Osteocyte (in vitro differentiated cells): ENCODE measurements around the gene RTL10. TPM values are rescaled to one million over a fixed set of nuclear protein-coding genes. Genes with fewer than 3 reads are reported as not detected.

Experiments
- DNase-seq: peaks from one replicate; pipeline ENCODE4 v3.0.0; 2021; ENCODE audit warnings: mixed read lengths; ENCODE audit not compliant: unreplicated experiment; ENCODE audit errors: extremely low spot score
- H3K27ac Mint-ChIP-seq: one replicate; pipeline ENCODE4 v1.8.0; 2021; ENCODE audit warnings: mild to moderate bottlenecking, mixed read lengths; ENCODE audit not compliant: unreplicated experiment
- H3K27me3 Mint-ChIP-seq: one replicate; pipeline ENCODE4 v1.8.0; 2021; ENCODE audit warnings: mixed read lengths; ENCODE audit not compliant: unreplicated experiment
- H3K36me3 Mint-ChIP-seq: one replicate; pipeline ENCODE4 v1.8.0; 2021; ENCODE audit warnings: mixed read lengths; ENCODE audit not compliant: unreplicated experiment
- H3K4me1 Mint-ChIP-seq: one replicate; pipeline ENCODE4 v1.8.0; 2021; ENCODE audit warnings: mixed read lengths; ENCODE audit not compliant: unreplicated experiment
- H3K4me3 Mint-ChIP-seq: one replicate; pipeline ENCODE4 v1.8.0; 2021; ENCODE audit warnings: mild to moderate bottlenecking, moderate library complexity, mixed read lengths; ENCODE audit not compliant: unreplicated experiment
- H3K9me3 Mint-ChIP-seq: one replicate; pipeline ENCODE4 v1.8.0; 2021; ENCODE audit warnings: mixed read lengths; ENCODE audit not compliant: unreplicated experiment
- total RNA-seq: library from RNA; stranded (reverse); gene quantifications from 2 replicates; pipeline ENCODE4 v1.2.1, GENCODE V29; 2021
- TF ChIP-seq, protein P1 (sequence below): fragments of 200-600 bp; sonication (generic); IDR thresholded peaks from 2 replicates; pipeline ENCODE4 v1.5.0; 2021; ENCODE audit warnings: antibody characterized with exemption, mild to moderate bottlenecking, moderate library complexity

RTL10 gene
- total RNA-seq, 1 donor from 2014 or later, result 30.4 TPM

DNA sequence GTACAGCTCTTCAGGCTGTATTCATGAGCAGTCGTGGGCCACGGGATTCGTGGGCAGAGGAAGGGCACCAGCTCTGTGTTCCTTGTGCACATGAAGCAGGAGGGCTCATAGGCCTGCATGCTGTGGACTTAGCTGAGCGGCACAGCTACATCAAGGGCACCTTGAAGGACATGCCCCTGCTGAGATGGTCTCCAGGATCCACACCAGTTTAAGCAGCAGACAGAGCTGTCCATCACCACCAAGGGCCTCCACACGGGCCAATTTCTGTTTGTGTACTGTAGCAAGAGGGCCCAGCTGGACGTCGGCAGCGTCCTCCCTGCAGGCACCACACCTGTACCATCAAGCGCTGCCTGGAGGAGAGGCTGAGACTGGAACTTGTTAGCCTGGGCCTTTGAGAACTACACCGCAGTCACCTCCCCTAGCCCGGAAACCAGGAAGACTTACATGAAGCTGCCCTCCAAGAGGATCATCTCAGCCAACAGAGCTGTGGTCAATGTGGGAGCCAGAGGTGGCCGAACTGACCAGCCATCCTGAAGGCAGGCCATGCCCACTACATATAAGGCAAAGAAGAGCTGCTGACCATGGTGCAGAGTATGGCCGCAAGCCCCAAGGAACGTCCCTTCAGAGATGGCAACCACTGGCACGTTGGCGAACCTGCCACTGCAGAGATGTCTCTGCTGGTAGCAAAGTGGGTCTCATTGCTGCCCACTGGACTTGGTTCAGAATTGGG is 32.7 kb upstream of the RTL10 start:
- H3K36me3 Mint-ChIP-seq, result no peaks in the 10 kb centered on the region
- H3K4me1 Mint-ChIP-seq, result peaks cover 39% of the 10 kb centered on the region
- no peak for DNase-seq
- H3K4me3 Mint-ChIP-seq, result no peak overlapping the region
- no peak overlapping the region for H3K27ac Mint-ChIP-seq
- TF ChIP-seq, protein P1, sequence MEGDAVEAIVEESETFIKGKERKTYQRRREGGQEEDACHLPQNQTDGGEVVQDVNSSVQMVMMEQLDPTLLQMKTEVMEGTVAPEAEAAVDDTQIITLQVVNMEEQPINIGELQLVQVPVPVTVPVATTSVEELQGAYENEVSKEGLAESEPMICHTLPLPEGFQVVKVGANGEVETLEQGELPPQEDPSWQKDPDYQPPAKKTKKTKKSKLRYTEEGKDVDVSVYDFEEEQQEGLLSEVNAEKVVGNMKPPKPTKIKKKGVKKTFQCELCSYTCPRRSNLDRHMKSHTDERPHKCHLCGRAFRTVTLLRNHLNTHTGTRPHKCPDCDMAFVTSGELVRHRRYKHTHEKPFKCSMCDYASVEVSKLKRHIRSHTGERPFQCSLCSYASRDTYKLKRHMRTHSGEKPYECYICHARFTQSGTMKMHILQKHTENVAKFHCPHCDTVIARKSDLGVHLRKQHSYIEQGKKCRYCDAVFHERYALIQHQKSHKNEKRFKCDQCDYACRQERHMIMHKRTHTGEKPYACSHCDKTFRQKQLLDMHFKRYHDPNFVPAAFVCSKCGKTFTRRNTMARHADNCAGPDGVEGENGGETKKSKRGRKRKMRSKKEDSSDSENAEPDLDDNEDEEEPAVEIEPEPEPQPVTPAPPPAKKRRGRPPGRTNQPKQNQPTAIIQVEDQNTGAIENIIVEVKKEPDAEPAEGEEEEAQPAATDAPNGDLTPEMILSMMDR, result no peak
- H3K27me3 Mint-ChIP-seq, result no peaks in the 10 kb centered on the region
- H3K9me3 Mint-ChIP-seq, result no peaks in the 10 kb centered on the region

DNA sequence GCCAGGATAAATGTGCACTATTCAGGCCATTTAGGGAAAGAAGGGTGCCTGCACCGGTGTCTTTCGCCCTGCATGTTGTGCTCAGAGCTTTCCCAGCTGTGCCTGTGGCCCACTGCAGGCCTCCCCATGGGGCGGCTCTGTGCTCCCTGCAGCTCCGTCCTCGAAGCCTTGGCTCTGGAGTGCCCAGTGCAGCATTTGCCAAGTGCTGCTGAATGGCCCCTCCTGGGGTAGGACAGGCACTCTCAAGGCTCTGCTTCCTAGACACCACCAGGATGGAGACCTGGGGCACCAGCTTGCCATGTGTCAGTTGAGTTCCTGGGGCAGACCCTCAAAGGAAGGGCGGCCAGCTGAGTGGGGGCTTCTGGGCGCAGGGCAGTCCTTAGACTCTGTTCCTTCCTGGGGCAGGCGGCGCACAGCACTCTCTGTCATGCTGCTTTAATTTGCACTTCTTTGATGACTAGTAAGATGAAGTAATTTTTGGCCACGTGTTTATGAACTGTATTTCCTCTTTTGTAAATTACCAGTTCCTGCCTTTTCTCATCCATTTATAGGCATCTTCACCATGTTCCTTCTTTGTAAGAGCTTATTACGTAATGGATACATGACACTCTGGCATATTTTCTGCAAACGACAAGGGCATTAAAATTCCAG is 32.1 kb upstream of the RTL10 start:
- H3K36me3 Mint-ChIP-seq, result no peaks in the 10 kb centered on the region
- DNase-seq, result no peak
- TF ChIP-seq, protein P1, result no peak
- H3K27ac Mint-ChIP-seq, result no peak overlapping the region
- no peaks in the 10 kb centered on the region for H3K9me3 Mint-ChIP-seq
- no peaks in the 10 kb centered on the region for H3K27me3 Mint-ChIP-seq
- no peak overlapping the region for H3K4me3 Mint-ChIP-seq
- H3K4me1 Mint-ChIP-seq, result peaks cover 39% of the 10 kb centered on the region

DNA sequence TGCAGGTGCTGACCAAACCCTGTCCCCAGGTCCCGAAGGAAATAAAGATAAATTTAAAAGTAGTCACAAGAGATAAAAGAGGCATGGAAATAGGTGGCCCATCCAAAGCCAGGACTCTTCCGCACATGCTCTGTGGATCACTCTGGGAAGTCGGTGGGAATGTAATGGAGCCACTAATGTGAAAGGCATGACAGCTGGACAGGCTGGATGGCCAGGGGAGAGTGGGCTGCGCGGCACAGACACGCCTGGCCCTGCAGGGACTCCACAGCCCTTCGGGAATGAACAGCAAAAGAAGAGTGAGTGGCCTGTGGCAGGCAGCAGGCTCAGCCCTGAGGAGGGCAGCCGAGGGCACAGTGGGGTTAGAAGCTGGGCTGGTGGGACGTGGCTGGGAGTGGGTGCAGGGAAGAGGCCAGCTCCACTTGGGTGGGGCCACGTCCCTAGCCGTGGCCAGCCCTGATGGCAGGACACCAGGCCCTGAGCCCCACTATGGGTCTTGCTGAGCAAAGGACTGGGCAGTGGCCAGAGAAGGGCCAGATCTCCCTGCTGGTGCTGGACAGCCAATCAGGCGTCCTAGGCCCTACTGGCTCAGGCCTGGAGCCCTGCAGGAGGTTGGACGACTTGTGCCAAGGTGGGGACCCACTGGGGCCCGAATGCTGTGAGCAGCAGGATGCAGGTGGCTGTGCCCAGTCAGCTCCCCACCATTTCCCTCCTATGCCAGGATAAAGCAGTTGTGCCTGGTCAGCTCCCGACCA is 31.3 kb upstream of the RTL10 start:
- H3K4me1 Mint-ChIP-seq, result peaks cover 39% of the 10 kb centered on the region
- no peaks in the 10 kb centered on the region for H3K27me3 Mint-ChIP-seq
- H3K9me3 Mint-ChIP-seq, result no peaks in the 10 kb centered on the region
- TF ChIP-seq, protein P1, result no peak
- no peaks in the 10 kb centered on the region for H3K36me3 Mint-ChIP-seq
- no peak overlapping the region for H3K4me3 Mint-ChIP-seq
- peak overlapping the region; percentile 41 for H3K27ac Mint-ChIP-seq
- no peak for DNase-seq

DNA sequence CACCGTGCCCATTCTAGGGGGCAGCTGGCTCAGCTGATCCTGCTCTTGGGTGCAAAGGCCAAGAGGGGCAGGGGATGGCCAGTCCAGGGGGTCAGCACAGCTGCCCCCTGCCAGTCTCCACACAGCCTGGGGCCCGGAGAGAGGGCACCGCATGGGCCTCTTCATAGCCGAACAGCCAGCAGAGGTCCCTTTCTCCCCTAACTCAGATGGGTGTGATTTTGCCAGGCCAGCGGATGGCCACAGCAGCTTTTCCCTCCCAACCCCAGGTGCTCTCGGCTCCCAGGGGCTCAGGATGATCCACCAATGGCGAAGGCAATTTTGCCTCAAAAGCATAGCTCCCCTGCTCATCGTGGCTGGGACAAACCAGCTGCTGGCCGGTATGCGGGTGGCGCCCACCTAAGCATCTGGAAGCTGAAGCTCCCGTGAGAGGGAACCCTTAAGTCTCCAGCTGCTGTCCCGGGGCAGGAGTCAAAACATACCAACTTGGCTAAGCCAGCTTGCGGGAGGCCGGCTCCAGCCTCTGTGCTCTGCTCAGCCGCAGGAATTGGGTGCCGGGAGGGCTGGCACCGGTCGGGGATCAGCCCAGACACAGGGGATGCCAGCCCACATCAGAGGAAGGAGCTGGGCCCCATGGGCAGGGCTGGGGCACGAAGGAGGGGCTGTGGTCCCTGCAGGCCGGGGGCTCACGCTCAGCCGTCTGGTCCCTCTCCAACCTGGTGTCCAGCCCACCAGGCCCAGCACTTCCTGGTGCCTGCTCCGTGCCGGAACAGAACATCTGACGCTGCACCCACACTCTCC is 30.5 kb upstream of the RTL10 start:
- Mint-ChIP-seq H3K36me3 (no peaks in the 10 kb centered on the region), H3K4me1 (peaks cover 43% of the 10 kb centered on the region), H3K4me3 (no peak overlapping the region), H3K9me3 (no peaks in the 10 kb centered on the region), H3K27ac (peak overlapping the region; percentile 17), H3K27me3 (no peaks in the 10 kb centered on the region)
- TF ChIP-seq, protein P1, result no peak
- DNase-seq, result no peak
